GM18499 (cell line): ENCODE measurements around the gene RAD52.
"Not testable (repeated sequence)": the region's sequence is repeated elsewhere in the genome, so short reads cannot be mapped to it uniquely, and the experiment has no call there.

ENCODE experiments used
- ATAC-seq: cut with Tn5 transposase; IDR thresholded peaks from one replicate; pipeline ENCODE4 v1.9.1; 2021; ENCODE audit warnings: moderate number of reproducible peaks; ENCODE audit not compliant: insufficient read depth, unreplicated experiment

The RAD52 gene

DNA sequence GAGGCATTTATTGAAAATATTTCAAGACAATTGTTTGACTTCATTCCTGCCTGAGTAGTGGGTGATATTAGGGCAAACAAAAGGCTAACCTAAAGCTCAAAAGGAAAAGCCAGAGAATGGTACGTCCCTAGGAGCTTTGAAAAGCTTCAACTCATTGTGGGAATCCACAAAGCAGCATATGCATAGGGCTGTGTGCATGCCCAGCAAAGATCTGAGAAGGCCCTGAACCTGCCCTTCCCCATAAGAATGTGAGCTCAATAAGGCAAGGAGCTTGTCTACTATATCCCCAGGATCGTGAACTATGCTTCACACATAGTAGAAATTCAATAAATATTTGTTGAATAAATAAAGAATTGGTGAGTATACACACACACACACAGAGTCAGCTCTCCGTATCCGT is 19.1 kb upstream of the RAD52 start:
- no peak for ATAC-seq

GRCh38 chr12:967641-968040 is 18.1 kb upstream of the RAD52 start:
- ATAC-seq, result no peak

- no peak for ATAC-seq
These were observed 17.2 kb upstream of the RAD52 start for GRCh38 chr12:966724-967123.

- no peak for ATAC-seq
These were observed 9.2 kb upstream of the RAD52 start for GRCh38 chr12:958588-959123.

DNA sequence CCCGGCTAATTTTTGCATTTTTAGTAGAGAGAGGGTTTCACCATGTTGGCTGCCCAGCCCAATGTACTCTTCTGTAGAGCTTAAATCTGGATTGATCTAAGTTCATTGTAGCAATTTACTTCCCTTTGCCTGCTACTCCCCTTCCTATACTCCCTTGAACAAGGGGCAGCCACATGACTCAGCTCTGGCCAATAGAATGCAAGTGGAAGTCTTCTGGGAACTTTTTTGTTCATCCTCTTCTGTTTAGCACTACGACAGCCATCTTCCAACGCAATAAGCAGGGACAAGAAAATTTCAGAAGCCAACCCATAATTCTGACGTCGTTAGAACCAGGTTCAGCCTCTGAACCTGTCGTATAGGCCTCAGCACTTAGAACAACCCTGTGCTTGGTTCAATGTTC is 6.4 kb upstream of the RAD52 start:
- no peak for ATAC-seq

DNA sequence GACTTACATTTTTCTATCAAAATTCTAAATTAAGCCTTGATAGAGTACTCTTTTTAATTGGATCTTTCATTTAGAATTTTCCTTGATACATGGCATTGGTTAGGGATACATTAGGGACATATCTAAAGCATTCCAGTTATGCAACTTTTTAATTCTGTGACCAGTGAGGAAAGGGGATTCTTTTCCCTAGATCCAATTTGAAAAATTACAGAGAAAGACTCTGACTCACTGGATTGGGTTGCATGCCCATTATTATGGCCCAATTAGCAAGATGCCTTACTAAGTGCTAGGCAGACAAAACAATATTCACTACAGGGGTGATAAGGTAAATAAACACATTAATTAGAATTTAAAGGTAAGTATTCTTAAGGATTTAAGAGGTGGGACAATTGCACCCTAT is 5.2 kb upstream of the RAD52 start:
- no peak for ATAC-seq

DNA sequence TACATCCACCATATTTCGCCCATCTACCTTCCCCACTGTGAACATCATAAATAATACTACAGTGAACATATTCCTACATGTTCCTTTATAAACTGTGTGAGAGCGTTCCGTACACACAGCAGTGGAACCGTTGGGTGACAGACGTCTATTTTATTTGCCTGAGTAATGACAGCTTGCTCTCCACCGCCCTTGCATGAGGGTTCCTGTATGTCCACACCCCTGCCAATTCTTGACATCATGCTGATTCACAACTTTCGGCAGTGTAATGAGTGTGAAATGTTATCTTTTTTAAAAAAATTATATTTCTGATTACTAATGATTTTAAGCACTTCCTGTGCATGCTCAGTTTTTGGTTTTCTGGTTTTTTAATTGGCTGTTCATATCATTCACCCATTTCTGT is 4.3 kb upstream of the RAD52 start:
- ATAC-seq, result no peak

DNA sequence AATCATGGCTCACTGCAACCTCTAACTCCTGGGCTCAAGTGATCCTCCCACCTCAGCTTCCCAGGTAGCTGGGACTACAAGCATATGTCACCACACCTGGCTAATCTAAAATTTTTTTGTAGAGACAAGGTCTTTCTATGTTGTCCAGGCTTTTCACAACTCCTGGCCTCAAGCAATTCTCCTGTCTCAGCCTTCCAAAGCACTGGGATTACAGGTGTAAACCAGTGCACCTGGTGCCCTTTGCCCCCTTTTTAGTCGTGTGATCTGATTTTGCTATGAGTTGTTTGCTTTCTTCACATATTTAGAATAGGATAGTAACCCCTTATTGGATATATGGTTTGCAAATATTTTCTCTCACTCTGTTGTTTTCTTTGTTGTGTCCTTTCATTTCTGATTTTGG is 1.7 kb upstream of the RAD52 start:
- no peak for ATAC-seq

DNA sequence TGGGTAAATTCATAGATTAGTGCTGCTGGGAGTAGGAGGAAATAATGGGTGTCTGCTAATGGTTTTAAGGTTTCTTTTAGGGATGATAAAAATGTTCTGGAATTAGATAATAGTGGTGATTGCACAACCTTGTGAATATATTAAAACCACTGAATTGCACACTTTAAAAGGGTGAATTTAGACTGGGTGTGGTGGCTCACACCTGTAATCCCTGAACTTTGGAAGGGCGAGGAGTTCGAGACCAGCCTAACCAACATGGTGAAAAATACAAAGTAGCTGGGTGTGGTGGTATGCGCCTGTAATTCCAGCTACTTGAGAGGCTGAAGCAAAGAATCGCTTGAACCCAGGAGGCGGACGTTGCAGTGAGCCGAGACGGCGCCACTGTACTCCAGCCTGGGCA is 1.3 kb downstream of the RAD52 start:
- ATAC-seq, result no peak

DNA sequence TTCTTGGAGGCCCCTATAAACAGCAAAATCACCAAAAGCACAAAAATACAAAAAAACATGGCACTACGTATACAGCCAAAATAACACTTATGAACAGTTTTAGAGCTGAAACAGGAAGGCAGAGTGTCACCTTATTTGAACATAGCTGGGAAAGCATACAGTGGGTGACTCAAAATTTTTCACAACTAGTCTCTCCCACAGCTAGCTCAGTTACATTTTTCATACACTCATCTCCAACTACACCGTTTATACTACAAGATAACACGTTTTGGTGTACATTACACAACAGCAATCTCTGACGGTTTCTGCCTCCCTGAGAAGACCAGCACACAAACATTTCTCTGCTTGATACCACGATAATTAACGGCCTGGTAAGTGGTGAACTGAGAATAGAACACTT is 2.9 kb downstream of the RAD52 start:
- no peak for ATAC-seq

- ATAC-seq, result no peak
These were observed 3.3 kb downstream of the RAD52 start for GRCh38 chr12:946212-946611.

DNA sequence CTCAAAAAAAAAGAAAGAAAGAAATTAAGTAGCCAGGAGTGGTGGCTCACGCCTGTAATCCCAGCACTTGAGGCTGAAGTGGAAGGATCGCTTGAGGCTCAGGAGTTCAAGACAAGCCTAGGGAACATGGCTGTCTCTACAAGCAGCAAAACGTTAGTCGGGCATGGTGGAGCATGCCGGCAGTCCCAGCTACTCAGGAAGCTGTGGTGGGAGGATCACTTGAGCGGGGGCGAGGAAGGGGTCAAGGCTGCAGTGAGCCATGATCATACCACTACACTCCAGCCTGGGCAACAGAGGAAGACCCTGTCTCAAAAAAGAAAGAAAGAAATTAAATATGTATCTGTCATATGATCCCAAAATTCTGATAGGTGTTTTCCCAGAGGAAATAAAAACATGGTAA is 5.3 kb downstream of the RAD52 start:
- ATAC-seq, result no peak

DNA sequence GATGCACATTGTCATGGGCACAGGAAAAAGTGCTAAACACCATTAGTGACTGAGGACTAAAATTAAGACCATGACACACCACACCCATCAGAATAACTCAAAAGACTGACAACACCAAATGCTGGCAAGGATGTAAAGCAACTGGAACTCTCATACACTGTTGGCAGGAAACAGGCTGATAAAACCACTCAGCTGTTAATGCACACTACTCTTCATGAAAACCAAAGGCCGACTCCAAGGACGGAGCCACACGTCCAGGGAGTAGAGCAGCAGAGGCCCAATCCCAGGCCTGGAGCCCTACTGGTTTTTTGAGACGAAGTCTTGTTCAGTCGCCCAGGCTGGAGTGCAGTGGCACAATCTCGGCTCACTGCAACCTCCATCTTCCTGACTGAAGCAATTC is 6.4 kb downstream of the RAD52 start:
- no peak for ATAC-seq

- ATAC-seq, result no peak
These were observed 10.7 kb downstream of the RAD52 start for GRCh38 chr12:938810-939209.

DNA sequence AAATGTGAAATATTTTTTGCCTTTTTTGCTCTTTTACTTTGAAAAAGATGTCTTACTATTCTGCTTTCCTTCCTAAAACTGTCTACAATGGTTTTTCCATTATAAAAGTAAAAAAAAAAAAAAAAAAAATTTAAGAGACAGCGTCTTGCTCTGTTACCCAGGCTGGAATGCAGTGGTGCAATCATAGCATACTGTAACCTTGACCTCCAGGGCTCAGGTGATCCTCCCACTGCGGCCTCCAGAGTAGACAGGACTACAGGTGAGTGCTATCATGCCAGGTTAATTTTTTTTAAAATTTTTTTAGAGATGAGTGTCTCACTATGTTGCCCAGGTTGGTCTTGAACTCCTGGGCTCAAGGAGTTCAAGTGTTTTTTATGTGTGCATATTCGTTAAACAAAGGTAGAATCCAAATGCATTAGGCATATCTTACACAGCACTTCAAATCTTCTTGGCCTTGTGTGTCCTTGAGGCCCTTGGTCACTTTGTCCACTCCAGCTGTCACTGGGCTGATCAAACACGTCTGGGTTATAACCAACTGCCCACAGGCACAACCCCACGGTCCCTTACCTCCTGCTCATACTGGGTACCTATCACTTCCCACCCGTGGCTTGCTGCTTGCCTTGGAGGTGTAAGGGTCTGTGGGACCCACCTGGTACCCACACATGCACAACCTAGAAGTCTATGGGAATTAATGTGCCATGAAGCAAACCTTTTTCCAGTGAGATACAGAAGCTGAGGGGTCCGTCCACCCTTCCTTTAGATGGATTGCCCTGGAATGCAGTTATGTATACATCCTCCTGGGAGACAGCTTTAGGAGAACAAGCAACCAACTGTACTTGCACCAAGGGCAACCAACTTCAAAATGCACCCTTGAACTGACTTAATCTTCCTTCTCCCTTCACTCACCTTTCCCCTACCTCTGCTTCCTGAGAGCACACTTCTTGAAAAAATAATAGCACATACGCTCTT is 12.8 kb downstream of the RAD52 start:
- no peak for ATAC-seq

- ATAC-seq, result not testable (repeated sequence)
These were observed 13.6 kb downstream of the RAD52 start for GRCh38 chr12:935891-936290.

DNA sequence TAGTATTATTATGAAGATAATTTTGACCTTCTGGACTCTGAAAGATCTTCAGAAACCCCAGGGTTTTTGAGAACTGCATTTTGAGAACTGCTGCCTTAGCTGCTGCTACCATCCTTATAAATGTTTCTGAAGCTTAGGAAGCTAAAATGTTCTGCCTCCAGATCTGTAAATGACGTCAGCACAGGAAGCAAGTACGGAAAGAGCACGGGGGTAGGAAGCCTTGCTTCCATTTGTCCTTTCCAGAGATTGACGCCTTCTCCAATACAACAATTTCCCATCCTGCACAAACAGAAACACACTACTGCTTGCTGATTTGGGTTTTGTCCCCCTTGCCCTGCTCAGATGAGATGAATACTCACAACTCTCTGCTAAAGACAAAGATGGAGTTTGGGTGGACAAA is 17.9 kb downstream of the RAD52 start:
- no peak for ATAC-seq

GRCh38 chr12:931060-931459 is 18.4 kb downstream of the RAD52 start:
- ATAC-seq, result no peak

DNA sequence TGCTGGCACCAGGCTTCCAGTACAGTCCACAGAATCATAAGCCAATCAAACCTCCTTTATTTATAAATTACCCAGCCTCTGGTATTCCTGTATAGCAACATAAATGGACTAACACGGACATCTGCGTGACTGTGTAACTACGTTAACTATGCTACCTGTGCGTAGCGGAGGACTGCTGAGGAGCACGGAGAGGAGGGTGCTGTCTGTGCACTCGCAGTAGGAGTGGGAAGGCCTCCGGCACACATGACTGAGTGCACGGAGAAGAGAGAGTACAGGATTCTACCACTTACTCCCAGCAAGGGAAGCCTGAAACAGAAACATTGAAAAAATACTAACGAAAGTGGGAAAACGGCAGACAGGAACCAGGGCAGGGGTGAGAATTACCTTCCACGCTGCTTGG is 22.9 kb downstream of the RAD52 start:
- ATAC-seq, result no peak

GRCh38 chr12:922285-922684 is 27.2 kb downstream of the RAD52 start:
- no peak for ATAC-seq

DNA sequence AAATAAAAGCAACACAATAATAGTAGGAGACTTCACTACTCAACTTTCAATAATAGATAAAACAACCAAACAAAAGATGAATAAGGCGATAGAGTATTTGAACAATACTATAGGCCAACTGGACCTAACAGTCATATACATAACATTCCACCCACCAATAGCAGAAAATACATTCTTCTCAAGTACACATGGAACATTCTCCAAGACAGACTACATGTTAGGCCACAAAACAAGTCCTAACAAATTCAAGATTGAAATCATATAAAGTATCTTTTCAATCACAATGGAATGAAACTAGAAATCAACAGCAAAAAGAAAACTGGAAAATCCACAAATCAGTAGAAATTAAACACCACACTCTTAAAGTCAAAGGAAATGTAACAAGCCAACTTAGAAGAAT is 28.8 kb downstream of the RAD52 start:
- no peak for ATAC-seq
